Measurements from ENCODE around the gene RBCK1.

The RBCK1 gene

GRCh38 chr20:399182-399707 lies 8.9 kb upstream of the RBCK1 start:
- DNase-seq: no peak

- no peak for DNase-seq
These were observed 8.0 kb upstream of the RBCK1 start for GRCh38 chr20:400128-400453.

- DNase-seq: no peak
These were observed 7.4 kb upstream of the RBCK1 start for GRCh38 chr20:400454-401275.

DNA sequence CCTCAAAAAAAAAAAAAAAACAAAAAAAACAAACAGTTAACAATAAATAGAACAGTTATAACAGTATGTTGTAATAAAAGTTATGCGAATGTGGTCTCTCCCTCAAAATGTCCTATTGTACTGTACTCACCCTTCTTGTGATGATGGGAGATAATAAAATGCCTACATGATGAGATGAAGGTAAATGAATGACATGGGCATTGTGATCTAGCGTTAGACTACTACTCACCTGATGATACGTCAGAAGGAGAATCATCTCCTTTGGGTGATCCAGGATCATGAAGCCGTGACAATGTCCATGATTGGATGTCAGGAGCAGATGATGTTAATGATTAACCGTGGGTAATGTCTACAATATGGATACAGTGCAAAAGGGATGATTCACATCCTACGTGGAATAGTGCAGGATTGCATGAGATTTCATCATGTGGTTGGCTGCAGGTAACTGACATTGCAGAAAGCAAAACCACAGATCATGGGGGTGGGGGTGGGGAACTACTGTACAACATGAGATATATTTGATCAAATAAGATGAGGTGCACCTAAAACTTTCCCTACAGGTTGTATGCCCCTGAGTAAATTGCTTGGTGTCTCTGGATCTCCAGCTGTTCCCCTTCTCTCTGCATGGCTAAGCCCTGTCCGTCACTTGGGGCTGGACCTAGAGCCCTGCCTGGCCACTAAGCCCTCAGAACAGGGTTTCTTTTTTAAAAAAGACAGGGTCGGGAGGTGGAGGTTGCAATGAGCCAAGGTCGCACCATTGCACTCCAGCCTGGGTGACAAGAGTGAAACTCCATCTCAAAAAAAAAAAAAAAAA lies 6.2 kb upstream of the RBCK1 start:
- DNase-seq: no peak

- no peak for DNase-seq
These were observed 5.6 kb upstream of the RBCK1 start for GRCh38 chr20:402496-402885.

DNA sequence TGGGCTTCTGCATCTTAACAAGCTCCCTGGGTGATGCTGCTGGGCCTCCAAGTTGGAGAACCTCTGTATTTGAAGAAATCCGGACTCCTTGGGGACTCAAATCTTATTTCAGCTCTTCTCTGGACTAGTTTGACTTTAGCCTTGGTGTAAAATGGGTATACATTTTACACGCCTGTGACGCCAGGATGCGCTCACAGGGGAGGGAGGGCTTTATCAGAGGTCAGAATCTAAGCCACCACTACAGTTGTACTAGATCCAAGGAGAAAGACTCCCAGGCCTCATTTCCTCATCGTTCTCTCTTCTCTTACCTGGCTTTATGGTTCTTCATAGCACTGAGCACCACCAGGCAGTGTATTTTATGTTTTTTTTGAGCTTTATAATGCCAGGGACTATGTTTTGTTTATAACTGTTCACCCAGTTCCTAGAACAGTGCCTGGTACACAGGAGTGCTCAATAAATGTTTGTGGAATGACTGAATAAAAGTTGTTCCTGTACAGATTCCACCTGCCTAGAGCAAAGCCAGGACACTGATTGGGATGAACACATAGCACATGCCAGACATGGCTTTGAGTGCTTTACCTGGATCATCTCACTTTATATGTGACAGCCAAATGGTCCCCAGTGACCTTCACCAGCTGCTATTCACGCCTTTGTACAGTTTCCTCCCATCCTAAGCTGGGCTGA lies 5.1 kb upstream of the RBCK1 start:
- DNase-seq: no peak

- DNase-seq: no peak
These were observed 4.5 kb upstream of the RBCK1 start for GRCh38 chr20:403582-403957.

DNA sequence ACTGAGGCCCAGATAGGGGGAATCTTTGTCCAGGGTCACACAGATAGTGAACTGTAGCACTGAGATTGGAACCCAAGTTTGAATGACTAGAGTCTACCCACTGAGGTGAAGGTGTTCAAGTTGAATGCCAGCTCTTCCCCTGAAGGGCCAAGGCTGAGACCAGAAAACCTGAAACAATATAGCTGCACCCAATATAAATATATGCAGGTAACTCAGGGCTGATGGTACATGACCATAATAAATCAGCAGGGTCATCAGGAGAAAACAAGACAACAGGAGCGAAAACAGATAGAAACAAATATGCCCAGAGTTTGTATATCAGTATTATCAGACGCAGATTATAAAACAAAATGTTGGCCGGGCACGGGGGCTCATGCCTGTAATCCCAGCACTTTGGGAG lies 4.0 kb upstream of the RBCK1 start:
- DNase-seq: no peak

GRCh38 chr20:406200-407132 lies 1.6 kb upstream of the RBCK1 start:
- no peak for DNase-seq

- DNase-seq: peak in 7 of 14 donors; percentile 33 to 81 (median 65)
These were observed 756 bp upstream of the RBCK1 start for GRCh38 chr20:407133-407952.

GRCh38 chr20:408843-409696 lies 971 bp downstream of the RBCK1 start:
- peak in 1 of 14 donors; percentile 15 for DNase-seq

DNA sequence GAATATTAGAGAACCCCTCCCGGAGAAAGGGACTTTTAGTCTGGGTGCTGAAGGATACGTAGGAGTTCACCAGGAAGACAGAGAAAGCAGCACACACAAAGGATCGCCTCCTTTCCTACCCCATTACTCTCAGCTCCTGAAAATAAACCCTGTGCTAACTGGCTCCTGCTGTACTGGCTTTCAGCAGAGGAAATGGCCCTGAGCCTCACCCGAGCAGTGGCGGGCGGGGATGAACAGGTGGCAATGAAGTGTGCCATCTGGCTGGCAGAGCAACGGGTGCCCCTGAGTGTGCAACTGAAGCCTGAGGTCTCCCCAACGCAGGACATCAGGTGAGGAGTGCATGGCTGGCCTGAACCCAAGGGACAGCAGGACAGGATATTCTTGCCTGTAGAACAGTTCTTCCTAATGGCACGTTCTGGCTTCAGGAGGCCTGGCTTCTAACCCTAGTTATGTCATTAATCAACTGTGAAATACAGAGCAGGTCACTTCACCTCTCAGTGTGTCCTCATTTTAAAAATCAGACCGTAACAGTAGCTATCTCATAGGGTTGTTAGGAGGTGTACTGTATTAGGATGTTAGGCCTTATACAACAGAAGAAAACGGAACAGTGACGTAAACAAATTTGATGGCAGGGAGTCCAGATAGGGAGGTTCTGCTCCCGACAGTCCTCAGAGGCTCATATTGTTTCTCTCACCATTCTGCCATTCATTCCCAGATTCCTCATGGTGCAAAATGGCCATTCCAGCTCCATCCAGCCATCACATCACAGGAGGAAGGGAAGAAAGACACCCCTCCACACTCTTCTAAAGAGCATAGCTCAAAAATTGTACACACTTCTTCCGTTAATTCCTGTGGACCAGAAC lies 1.8 kb downstream of the RBCK1 start:
- DNase-seq: peak in 3 of 14 donors; percentile 29 to 97 (median 31)

GRCh38 chr20:412081-412480 lies 4.0 kb downstream of the RBCK1 start:
- no peak for DNase-seq

DNA sequence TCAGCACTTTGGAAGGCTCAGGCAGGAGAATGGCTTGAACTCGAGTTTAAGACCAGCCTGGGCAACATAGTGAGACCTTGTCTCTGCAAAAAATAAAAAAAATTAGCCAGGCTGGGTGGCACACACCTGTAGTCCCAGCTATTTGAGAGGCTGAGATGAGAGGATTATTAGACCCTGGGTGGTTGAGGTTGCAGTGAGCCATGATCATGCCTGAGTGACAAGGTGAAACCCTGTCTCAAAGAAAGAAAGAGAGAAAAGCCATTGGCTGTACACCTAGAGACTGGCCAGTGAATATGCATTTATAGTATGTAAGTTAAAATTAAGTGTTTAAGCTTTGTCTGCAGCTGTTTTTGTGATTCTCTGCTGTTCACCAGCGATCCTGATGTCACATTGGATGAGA lies 6.1 kb downstream of the RBCK1 start:
- no peak for DNase-seq

DNA sequence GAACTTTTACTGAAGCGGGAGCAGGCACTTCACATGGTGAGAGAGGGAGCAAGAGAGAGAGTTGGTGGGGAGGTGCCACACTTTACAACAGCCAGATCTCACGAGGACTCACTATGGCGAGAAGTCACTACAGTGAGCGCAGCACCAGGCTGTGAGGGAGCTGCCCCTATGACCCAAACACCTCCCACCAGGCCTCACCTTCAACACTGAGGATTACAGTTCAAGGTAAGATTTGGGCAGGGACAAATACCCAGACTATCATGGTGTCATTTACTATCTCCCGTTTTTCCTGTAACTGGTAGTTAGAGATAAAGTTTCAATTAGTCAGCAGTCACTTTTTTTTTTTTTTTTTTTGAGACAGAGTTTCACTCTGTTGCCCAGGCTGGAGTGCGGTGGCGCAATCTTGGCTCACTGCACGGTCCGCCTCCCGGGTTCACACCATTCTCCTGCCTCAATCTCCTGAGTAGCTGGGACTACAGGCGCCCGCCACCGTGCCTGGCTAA lies 7.8 kb downstream of the RBCK1 start:
- DNase-seq: no peak

GRCh38 chr20:416950-417800 lies 9.1 kb downstream of the RBCK1 start:
- no peak for DNase-seq

DNA sequence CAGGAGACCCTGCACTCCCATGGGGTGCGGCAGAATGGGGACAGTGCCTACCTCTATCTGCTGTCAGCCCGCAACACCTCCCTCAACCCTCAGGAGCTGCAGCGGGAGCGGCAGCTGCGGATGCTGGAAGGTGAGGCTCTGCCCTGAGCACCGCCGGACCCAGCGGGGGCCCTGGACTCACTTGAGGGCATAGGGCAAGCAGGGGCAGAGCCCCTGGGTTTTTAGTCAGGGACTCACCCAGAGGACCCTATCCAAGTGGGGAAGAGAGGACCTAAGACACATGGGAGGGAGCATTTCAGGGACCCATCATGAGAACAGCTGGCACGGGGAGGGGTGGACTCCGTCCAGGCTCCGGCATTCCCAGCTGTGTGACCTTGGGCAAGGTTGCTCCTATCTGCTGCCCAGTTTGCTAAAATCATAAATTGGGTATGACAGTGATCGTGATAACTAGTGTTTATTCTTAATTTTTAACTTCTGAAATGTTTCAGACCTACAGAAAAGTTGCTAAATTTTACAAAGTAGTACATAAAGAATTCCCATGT lies 9.8 kb downstream of the RBCK1 start:
- DNase-seq: no peak
